Measurements from ENCODE around the gene PRKAR1B. TPM values are rescaled to one million over a fixed set of nuclear protein-coding genes. Genes with fewer than 3 reads are reported as not detected.
A peak's percentile ranks its signal among the peaks of the same experiment; 100 is the strongest.

Gene PRKAR1B
- total and polyA plus RNA-seq, 7 donors = 1.4 to 4.6 (median 1.9) TPM

DNA sequence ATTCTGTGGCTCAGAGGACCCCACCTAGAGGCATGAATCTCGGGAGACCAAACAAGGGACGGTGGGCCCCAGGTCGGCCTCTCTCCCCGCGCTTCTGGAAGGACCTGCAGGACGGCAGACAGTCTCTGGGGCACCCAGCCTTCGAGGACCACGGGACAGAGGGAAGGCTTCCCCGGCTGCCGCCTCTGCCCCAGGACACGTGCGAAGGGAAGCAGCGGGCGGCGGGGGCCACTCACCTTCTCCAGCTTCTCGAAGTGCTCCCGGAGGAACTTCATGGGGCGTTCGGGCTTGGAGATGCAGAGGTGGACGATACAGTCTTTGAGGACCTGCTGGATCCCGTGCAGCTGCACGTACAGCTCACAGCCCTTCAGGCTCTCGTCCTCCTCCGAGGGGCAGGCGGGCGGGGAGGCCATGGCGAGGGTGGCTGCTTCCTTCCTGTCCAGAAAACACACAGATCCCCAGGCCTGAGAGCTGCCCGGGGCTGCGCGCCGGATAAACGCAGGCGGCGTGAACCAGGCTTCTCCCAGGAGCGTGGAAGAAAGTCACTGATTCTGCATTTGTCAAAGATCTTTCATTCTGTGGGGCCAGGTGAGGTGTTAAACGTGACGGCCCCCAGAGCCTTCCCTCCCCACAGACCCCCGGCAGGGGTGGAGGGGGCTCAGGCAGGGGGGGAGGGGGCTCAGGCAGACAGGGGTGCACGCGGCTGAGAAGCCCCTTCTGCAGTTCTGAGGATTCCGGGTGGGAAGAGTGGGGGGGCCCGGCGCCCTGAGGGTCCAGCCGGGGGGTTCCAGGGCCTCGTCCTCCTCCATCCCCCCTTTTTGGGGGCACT is 15.8 kb downstream of the PRKAR1B start:
- no peaks in the 10 kb centered on the region for H3K4me1 ChIP-seq
- TF ChIP-seq, protein P1, sequence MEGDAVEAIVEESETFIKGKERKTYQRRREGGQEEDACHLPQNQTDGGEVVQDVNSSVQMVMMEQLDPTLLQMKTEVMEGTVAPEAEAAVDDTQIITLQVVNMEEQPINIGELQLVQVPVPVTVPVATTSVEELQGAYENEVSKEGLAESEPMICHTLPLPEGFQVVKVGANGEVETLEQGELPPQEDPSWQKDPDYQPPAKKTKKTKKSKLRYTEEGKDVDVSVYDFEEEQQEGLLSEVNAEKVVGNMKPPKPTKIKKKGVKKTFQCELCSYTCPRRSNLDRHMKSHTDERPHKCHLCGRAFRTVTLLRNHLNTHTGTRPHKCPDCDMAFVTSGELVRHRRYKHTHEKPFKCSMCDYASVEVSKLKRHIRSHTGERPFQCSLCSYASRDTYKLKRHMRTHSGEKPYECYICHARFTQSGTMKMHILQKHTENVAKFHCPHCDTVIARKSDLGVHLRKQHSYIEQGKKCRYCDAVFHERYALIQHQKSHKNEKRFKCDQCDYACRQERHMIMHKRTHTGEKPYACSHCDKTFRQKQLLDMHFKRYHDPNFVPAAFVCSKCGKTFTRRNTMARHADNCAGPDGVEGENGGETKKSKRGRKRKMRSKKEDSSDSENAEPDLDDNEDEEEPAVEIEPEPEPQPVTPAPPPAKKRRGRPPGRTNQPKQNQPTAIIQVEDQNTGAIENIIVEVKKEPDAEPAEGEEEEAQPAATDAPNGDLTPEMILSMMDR (IDR thresholded peaks at IDR 0.05) = no peak
- H3K9me3 ChIP-seq = no peaks in the 10 kb centered on the region
- intact Hi-C loops (cut with DNase I) = no loop called here
- DNase-seq (no peak), ATAC-seq (no peak)
- no peaks in the 10 kb centered on the region for H3K36me3 ChIP-seq (ENCODE audit: insufficient read depth in 1 of 2, low read depth in 1 of 2)
- 51 to 62% (median 57%) methylated on average over 41 to 45 of the region's 45 CpGs for WGBS, 3 donors
- H3K4me3 ChIP-seq = peak overlapping the region; percentile 56
- no peak overlapping the region for H3K27ac ChIP-seq
- peaks cover 0 to 10% (median 7%) of the 10 kb centered on the region in 3 donors for H3K27me3 ChIP-seq (ENCODE audit: insufficient read depth in 3 of 3, low read length in 2 of 3)

DNA sequence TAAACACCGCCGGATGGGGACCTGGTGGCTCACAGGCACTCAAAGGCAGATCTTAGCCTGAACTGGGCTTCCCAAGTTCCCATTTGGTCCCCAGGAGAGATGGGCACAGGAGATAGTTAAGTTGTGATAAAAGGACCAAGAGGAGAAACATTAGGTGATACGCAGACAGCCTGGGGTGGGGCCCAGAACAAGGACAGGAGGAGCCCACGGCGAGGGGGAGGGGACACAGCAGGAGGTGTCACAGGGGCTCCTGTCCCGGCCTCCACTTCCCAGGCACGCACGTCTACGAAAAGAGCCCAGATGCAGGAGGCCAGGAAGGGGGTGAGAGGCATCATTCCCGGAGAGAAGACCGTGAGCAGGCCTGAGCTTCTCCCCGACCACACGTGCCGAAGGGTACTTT is 16.9 kb downstream of the PRKAR1B start:
- ATAC-seq (no peak), DNase-seq (no peak)
- Histone ChIP-seq H3K27ac (no peak overlapping the region), H3K36me3 (ENCODE audit: insufficient read depth in 1 of 2, low read depth in 1 of 2) (no peaks in the 10 kb centered on the region), H3K4me3 (no peak overlapping the region), H3K9me3 (no peaks in the 10 kb centered on the region), H3K4me1 (no peaks in the 10 kb centered on the region), H3K27me3 (ENCODE audit: insufficient read depth in 3 of 3, low read length in 2 of 3) (peaks cover 0 to 10% (median 7%) of the 10 kb centered on the region in 3 donors)
- 91 to 93% (median 92%) methylated on average over 14 of the region's 14 CpGs for WGBS, 3 donors
- intact Hi-C loops (cut with DNase I) = no loop called here
- TF ChIP-seq, protein P1 (IDR thresholded peaks at IDR 0.05) = no peak

DNA sequence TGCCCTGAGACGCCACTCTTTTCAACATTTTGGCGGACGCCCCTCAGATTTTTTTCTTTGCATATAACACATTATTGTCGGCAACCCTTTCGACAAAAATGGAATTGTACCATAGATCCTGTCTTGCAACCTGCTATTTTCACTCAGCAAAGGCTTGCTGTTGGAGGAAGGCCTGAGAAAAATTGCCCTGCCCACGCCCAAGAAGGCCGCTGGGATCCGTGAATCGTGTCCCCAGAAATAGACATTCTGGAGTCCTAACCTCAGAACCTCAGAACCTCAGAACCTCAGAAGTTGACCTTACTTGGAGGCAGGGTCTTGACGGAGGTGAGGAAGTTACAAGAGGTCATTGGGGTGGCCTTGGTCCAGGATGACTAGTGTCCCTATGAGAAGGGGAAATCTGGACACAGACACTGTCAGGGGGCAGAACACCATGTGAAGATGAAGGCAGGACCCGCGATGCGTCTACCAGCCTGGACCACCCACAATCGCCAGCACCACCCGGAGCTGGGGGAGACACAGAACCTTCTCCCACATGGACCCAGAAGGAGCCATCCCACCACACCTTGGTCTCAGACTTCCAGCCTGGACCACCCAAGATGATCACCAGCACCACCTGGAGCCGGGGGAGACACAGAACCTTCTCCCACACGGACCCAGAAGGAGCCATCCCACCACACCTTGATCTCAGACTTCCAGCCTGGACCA is 19.6 kb downstream of the PRKAR1B start:
- peaks cover 8% of the 10 kb centered on the region for H3K9me3 ChIP-seq
- H3K36me3 ChIP-seq (ENCODE audit: insufficient read depth in 1 of 2, low read depth in 1 of 2) = no peaks in the 10 kb centered on the region
- H3K27ac ChIP-seq = no peak overlapping the region
- WGBS, 3 donors = 93 to 94% (median 94%) methylated on average over 17 of the region's 17 CpGs
- ATAC-seq (no peak), DNase-seq (no peak)
- H3K4me1 ChIP-seq = no peaks in the 10 kb centered on the region
- intact Hi-C loops (cut with DNase I) = no loop called here
- peaks cover 0 to 6% (median 2%) of the 10 kb centered on the region in 3 donors for H3K27me3 ChIP-seq (ENCODE audit: insufficient read depth in 3 of 3, low read length in 2 of 3)
- H3K4me3 ChIP-seq = no peak overlapping the region
- TF ChIP-seq, protein P1 (IDR thresholded peaks at IDR 0.05) = no peak

DNA sequence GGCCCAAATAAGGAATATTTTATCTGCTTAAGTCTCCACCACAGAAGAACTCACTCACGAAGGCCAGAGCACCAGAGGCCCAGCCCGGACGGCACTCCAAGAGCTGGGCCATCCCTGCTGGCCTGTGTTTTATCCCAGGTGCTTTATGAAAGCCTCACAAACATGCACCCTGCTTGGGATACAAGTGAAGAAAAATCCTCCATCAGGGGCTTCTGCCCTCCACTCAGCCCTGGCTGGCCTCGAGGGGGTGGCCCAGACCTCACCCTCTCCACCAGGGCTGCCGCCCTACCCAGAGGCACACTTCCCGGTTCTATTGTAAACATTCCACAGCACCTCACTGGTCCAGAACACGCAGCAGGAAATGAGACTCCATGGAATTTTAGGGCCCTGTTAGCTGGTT is 20.4 kb downstream of the PRKAR1B start:
- Histone ChIP-seq H3K27me3 (ENCODE audit: insufficient read depth in 3 of 3, low read length in 2 of 3) (peaks cover 0 to 6% (median under 1%) of the 10 kb centered on the region in 3 donors), H3K4me3 (no peak overlapping the region), H3K36me3 (ENCODE audit: insufficient read depth in 1 of 2, low read depth in 1 of 2) (no peaks in the 10 kb centered on the region), H3K27ac (no peak overlapping the region), H3K9me3 (peaks cover 12% of the 10 kb centered on the region), H3K4me1 (no peaks in the 10 kb centered on the region)
- DNase-seq (no peak), ATAC-seq (no peak)
- 86 to 89% (median 87%) methylated on average over 7 of the region's 7 CpGs for WGBS, 3 donors
- intact Hi-C loops (cut with DNase I) = no loop called here
- TF ChIP-seq, protein P1 (IDR thresholded peaks at IDR 0.05) = no peak

Data from psoas muscle (tissue), 8 donors.